ENCODE measurements around the gene TSPAN15. TPM values are rescaled to one million over a fixed set of nuclear protein-coding genes. Genes with fewer than 3 reads are reported as not detected.
A peak's percentile ranks its signal among the peaks of the same experiment; 100 is the strongest.

Gene TSPAN15
- total RNA-seq, 1 experiment from 2014 or later: 7.7 TPM

- Histone ChIP-seq H3K56ac (ENCODE audit: insufficient read length, low read depth, low read length) (no peak overlapping the region), H3K9ac (ENCODE audit: extremely low read depth, insufficient read length, low read length) (no peak overlapping the region), H3K23me2 (ENCODE audit: insufficient read length, low read depth, low read length, poor library complexity, severe bottlenecking) (no peaks in the 10 kb centered on the region), H3K18ac (ENCODE audit: insufficient read length, low read depth, low read length) (no peak overlapping the region), H2BK15ac (ENCODE audit: low read depth, low read length) (no peak overlapping the region), H2AK5ac (ENCODE audit: insufficient read length, low read length) (no peak overlapping the region), H3K79me2 (ENCODE audit: insufficient read depth, low read length) (no peaks in the 10 kb centered on the region), H3K9me3 (ENCODE audit: control insufficient read depth, low read depth, low read length) (no peaks in the 10 kb centered on the region), H2AFZ (ENCODE audit: low read length) (no peak overlapping the region), H3K14ac (ENCODE audit: insufficient read depth, low read length) (no peak overlapping the region), H3K4me1 (ENCODE audit: insufficient read depth, low read length) (no peaks in the 10 kb centered on the region; the same call in 1 of the 2 replicates), H4K20me1 (ENCODE audit: control insufficient read depth, insufficient read depth, insufficient read length) (no peaks in the 10 kb centered on the region), H3T11ph (ENCODE audit: low read length) (no peak overlapping the region), H3K4me2 (ENCODE audit: insufficient read depth, insufficient read length, low read length) (no peak overlapping the region), H2BK120ac (ENCODE audit: low read depth, low read length, poor library complexity, severe bottlenecking) (no peak overlapping the region), H4K91ac (ENCODE audit: insufficient read length, low read depth, low read length) (no peak overlapping the region), H4K5ac (ENCODE audit: insufficient read length, low read depth, low read length) (no peak overlapping the region), H3K27ac (ENCODE audit: insufficient read length, low read depth, low read length) (no peak overlapping the region), H3K23ac (ENCODE audit: insufficient read length, low read depth, low read length) (no peak overlapping the region), H4K8ac (replicated peaks; ENCODE audit: insufficient read length, low read depth, low read length) (no peak overlapping the region), H2BK5ac (ENCODE audit: insufficient read length, low read length) (no peak overlapping the region), H3K27me3 (ENCODE audit: insufficient read depth, low read length) (no peaks in the 10 kb centered on the region), H2BK20ac (ENCODE audit: low read depth, low read length, poor library complexity, severe bottlenecking) (no peak overlapping the region), H3K4ac (ENCODE audit: low read depth, low read length) (no peak overlapping the region), H2BK12ac (ENCODE audit: insufficient read length, low read depth, low read length) (no peak overlapping the region), H3K79me1 (ENCODE audit: insufficient read depth, low read depth, low read length, poor library complexity, severe bottlenecking) (no peaks in the 10 kb centered on the region)
- Mint-ChIP-seq H3K36me3 (ENCODE audit: insufficient read depth in 1 of 3, low read depth in 3 of 3) (peaks cover 0 to 4% (median 0%) of the 10 kb centered on the region in 3 experiments; a peak in 3 of 7 replicates), H3K27ac (peak overlapping the region in 1 of 3 experiments; percentile 43; a peak in 1 of 7 replicates), H3K4me3 (0 out of 5 replicates have a peak overlapping the region, but pooled peaks of 1 of the 2 experiments have one; percentile 8), H3K9me3 (no peaks in the 10 kb centered on the region), H3K4me1 (peaks cover 8 to 9% of the 10 kb centered on the region in 2 experiments), H3K27me3 (ENCODE audit: low read depth) (no peaks in the 10 kb centered on the region; the same call in 1 of the 2 replicates)
- DNase-seq: no peak
- TF ChIP-seq CTCF (conservative IDR thresholded peaks at IDR 0.05): no peak
- no CpG with 5 or more reads among the region's 6 CpGs for WGBS (ENCODE audit: extremely low coverage, insufficient read length, low lambda C conversion rate)
Measured at GRCh38 chr10:69481305-69481704, 30.0 kb downstream of the TSPAN15 start.

Measured in H9 (cell line).